Endothelial cell (in vitro differentiated cells): ENCODE results near the gene ALDH1A2. TPM values are rescaled to one million over a fixed set of nuclear protein-coding genes. Genes with fewer than 3 reads are reported as not detected.

ENCODE experiments used
- DNase-seq: peaks from one replicate; pipeline ENCODE4 v3.0.0; 2021; ENCODE audit warnings: low spot score
- H3K27ac Mint-ChIP-seq: one replicate; pipeline ENCODE4 v1.8.0; 2021; ENCODE audit warnings: mixed read lengths, inconsistent platforms; ENCODE audit not compliant: unreplicated experiment
- H3K27me3 Mint-ChIP-seq: one replicate; pipeline ENCODE4 v1.8.0; 2021; ENCODE audit warnings: mild to moderate bottlenecking, moderate library complexity, mixed read lengths, inconsistent platforms; ENCODE audit not compliant: unreplicated experiment
- H3K36me3 Mint-ChIP-seq: one replicate; pipeline ENCODE4 v1.8.0; 2021; ENCODE audit warnings: mild to moderate bottlenecking, low read depth, mixed read lengths, inconsistent platforms; ENCODE audit not compliant: unreplicated experiment
- H3K4me1 Mint-ChIP-seq: one replicate; pipeline ENCODE4 v1.8.0; 2021; ENCODE audit warnings: mild to moderate bottlenecking, mixed read lengths, inconsistent platforms; ENCODE audit not compliant: unreplicated experiment
- H3K4me3 Mint-ChIP-seq: one replicate; pipeline ENCODE4 v1.8.0; 2021; ENCODE audit warnings: mild to moderate bottlenecking, mixed read lengths, inconsistent platforms; ENCODE audit not compliant: unreplicated experiment
- H3K9me3 Mint-ChIP-seq: one replicate; pipeline ENCODE4 v1.8.0; 2021; ENCODE audit warnings: mixed read lengths, inconsistent platforms; ENCODE audit not compliant: unreplicated experiment
- CTCF ChIP-seq: fragments of 200-600 bp; sonication (generic); IDR thresholded peaks from one replicate; pipeline ENCODE4 v1.5.0; 2021; ENCODE audit warnings: antibody characterized with exemption; ENCODE audit not compliant: unreplicated experiment
- total RNA-seq: library from RNA; stranded (reverse); fragmentation: NEBNext Ultra II Directional; extraction: Animal tissue kit (Norgen Biotek cat#: 25700); gene quantifications from one replicate; pipeline ENCODE4 v1.2.1, GENCODE V29; 2021; ENCODE audit not compliant: unreplicated experiment

Gene ALDH1A2
- total RNA-seq, 1 donor from 2014 or later: 2.6 TPM

GRCh38 chr15:57957113-57957512 is 108.4 kb downstream of the ALDH1A2 start:
- H3K9me3 Mint-ChIP-seq: no peaks in the 10 kb centered on the region

GRCh38 chr15:57953874-57954273 is 111.6 kb downstream of the ALDH1A2 start:
- Mint-ChIP-seq H3K4me1 (peaks cover 14% of the 10 kb centered on the region), H3K36me3 (no peaks in the 10 kb centered on the region), H3K9me3 (no peaks in the 10 kb centered on the region), H3K27ac (no peak overlapping the region), H3K4me3 (no peak overlapping the region), H3K27me3 (peaks cover 4% of the 10 kb centered on the region)
- DNase-seq: no peak
- no peak for TF ChIP-seq CTCF

More at GRCh38 chr15:57957113-57957512, 108.4 kb downstream of the ALDH1A2 start:
- no peak for TF ChIP-seq CTCF
- DNase-seq: no peak
- Mint-ChIP-seq H3K27me3 (peaks cover 4% of the 10 kb centered on the region), H3K4me3 (no peak overlapping the region), H3K4me1 (peaks cover 21% of the 10 kb centered on the region), H3K27ac (no peak overlapping the region), H3K36me3 (no peaks in the 10 kb centered on the region)

DNA sequence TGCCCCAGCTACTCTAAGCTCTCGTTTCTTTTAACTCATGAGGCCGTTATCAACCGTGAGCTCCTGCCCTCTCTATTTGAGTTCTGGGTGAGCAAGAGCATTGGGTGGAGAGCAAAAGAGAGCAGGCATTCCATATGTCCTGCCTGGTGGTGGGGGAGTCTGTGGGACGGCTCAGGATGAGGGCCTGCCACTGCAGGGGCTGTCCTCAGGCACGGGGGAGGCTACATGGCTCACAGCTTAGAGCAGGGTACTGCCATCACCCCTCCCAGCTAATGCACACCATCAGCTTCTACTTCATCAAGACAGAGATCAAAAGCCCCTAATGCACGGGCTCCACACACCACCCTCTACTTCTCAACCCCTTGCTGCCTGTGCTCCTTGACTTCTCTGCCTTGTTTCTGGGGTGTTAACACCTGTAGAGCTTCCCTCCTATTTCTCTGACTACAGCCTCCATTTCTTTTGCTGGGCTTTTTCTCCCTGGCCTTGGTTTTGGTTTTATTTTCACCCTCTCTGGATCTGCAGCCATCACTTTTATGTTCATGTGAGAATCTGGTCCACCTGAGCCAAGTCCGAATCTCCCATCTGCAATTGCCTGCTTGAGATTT is 114.1 kb downstream of the ALDH1A2 start:
- Mint-ChIP-seq H3K4me1 (peaks cover 4% of the 10 kb centered on the region), H3K9me3 (no peaks in the 10 kb centered on the region), H3K4me3 (no peak overlapping the region), H3K36me3 (no peaks in the 10 kb centered on the region), H3K27ac (no peak overlapping the region), H3K27me3 (peaks cover 2% of the 10 kb centered on the region)
- no peak for DNase-seq
- TF ChIP-seq CTCF: no peak

DNA sequence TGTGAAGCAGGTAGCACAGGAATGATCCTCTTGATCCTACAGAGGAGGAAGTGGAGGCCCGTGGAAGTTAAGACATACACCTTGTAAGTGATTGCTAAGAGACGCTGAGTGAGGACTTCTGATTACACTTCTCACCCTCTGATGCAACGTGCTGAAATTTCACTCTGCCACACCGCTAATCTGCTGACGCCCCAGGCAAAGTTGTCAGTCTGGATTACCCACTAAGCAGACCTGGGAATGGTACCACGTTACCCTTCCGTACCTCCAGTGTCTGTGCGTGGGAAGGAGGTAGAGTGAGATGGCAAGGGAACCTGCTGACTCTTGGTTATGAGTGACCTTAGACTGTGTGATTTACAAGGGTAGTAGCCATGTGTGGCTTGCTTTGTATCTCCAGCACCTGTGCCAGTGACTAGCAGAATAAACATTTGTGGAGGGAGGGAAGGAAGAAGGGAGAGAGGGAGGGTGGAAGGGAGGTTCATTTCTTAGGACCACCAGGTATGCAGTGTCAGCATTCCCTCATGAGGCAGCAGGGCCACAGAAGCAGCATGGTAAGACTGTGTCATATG is 115.0 kb downstream of the ALDH1A2 start:
- Mint-ChIP-seq H3K27me3 (no peaks in the 10 kb centered on the region), H3K27ac (no peak overlapping the region), H3K9me3 (no peaks in the 10 kb centered on the region), H3K4me1 (no peaks in the 10 kb centered on the region), H3K36me3 (no peaks in the 10 kb centered on the region), H3K4me3 (no peak overlapping the region)
- no peak for DNase-seq
- TF ChIP-seq CTCF: no peak

DNA sequence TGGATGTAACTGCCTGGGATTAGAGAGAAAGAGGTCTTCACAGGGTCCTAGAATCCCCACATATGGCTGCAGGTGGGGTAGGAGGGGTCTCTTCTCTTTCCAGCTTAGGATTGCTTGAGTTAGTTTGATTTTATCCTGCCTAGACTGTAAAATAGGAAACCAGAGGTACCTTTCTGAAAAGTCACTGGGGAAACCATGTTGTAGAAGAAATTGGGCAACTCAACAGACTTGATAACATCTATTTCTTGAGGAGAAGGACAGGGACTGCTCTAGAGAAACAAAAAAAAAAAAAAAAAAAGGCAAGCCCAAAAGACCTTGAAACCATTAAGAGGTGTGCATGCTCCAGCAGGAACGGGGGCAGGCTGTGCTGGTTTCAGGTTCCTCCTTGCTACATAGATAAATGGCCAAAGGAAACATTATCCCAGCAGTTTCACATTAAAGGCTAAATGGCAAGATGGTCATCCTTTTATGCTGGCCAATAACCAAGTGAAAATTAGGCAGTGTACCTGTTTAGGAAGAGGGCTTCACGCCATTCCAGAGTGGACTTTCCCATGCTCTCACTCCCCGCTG is 116.1 kb downstream of the ALDH1A2 start:
- Mint-ChIP-seq H3K4me3 (no peak overlapping the region), H3K9me3 (no peaks in the 10 kb centered on the region), H3K27me3 (no peaks in the 10 kb centered on the region), H3K36me3 (no peaks in the 10 kb centered on the region), H3K27ac (no peak overlapping the region), H3K4me1 (no peaks in the 10 kb centered on the region)
- TF ChIP-seq CTCF: no peak
- DNase-seq: no peak
